ENCODE results near the gene ERP44. TPM values are rescaled to one million over a fixed set of nuclear protein-coding genes. Genes with fewer than 3 reads are reported as not detected.

ERP44 gene
- total RNA-seq, 1 experiment from 2014 or later: 19.5 TPM

DNA sequence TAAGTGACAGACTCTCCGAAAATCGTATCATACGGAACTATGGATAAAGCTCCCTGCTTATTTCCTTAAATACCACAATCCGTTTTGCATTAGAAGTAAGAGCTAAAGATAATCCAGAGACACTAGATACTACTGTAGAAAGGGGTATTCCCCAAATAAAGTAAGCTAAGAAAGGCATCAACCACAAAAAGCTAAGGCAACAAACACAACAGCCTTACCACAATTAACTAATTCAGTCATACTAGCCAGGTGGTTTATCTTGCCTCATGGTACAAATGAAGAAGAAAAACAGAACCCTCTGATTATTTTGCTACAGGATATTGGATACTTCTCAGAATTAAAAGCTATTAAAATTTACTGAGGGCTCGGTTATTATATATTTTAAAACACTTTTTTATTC, 14.1 kb downstream of the ERP44 start:
- intact Hi-C loops (cut with micrococcal nuclease; ENCODE audit: unreplicated experiment): no loop called here

GRCh38 chr9:100084128-100084453, 14.7 kb downstream of the ERP44 start:
- H3K27ac ChIP-seq: no peak overlapping the region
- H3K4me3 ChIP-seq: no peak overlapping the region
- no peak overlapping the region for H2AFZ ChIP-seq
- intact Hi-C loops (cut with micrococcal nuclease; ENCODE audit: unreplicated experiment): no loop called here
- no peak for TF ChIP-seq EZH2 (IDR thresholded peaks at IDR 0.05; ENCODE audit: low read depth)
- TF ChIP-seq, protein P1, sequence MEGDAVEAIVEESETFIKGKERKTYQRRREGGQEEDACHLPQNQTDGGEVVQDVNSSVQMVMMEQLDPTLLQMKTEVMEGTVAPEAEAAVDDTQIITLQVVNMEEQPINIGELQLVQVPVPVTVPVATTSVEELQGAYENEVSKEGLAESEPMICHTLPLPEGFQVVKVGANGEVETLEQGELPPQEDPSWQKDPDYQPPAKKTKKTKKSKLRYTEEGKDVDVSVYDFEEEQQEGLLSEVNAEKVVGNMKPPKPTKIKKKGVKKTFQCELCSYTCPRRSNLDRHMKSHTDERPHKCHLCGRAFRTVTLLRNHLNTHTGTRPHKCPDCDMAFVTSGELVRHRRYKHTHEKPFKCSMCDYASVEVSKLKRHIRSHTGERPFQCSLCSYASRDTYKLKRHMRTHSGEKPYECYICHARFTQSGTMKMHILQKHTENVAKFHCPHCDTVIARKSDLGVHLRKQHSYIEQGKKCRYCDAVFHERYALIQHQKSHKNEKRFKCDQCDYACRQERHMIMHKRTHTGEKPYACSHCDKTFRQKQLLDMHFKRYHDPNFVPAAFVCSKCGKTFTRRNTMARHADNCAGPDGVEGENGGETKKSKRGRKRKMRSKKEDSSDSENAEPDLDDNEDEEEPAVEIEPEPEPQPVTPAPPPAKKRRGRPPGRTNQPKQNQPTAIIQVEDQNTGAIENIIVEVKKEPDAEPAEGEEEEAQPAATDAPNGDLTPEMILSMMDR (conservative IDR thresholded peaks at IDR 0.05): no peak
- H4K20me1 ChIP-seq (ENCODE audit: insufficient read depth): peaks cover 82% of the 10 kb centered on the region
- H3K9me3 ChIP-seq (ENCODE audit: insufficient read depth, low read depth): no peaks in the 10 kb centered on the region
- H3K4me1 ChIP-seq (replicated peaks; ENCODE audit: insufficient read depth): 0 out of 2 replicates have a peak, but pooled peaks cover 6% of the 10 kb centered on the region
- no peaks in the 10 kb centered on the region for H3K9me2 ChIP-seq (ENCODE audit: insufficient read depth)
- BruUV-seq (replicated peaks): no TSS peak
- H3K36me3 ChIP-seq (ENCODE audit: low read depth): no peaks in the 10 kb centered on the region
- DNase-seq: no peak
- H3K79me2 ChIP-seq (ENCODE audit: low read depth): peaks cover 82% of the 10 kb centered on the region
- no peaks in the 10 kb centered on the region; the same call in 1 of the 2 replicates for H3F3A ChIP-seq (ENCODE audit: insufficient read depth, low read depth)
- no peaks in the 10 kb centered on the region for H3K27me3 ChIP-seq (ENCODE audit: insufficient read depth, low read depth)
- ChIA-PET POLR2A (ENCODE audit: unreplicated experiment) (no interaction called here), CTCF (no interaction called here)
- no peak overlapping the region for H3K4me2 ChIP-seq

More for the DNA sequence above, 14.1 kb downstream of the ERP44 start:
- CTCF ChIA-PET: no interaction called here
- Histone ChIP-seq H3K27me3 (ENCODE audit: insufficient read depth, low read depth) (no peaks in the 10 kb centered on the region), H3K9me3 (ENCODE audit: insufficient read depth, low read depth) (no peaks in the 10 kb centered on the region), H3K4me1 (replicated peaks; ENCODE audit: insufficient read depth) (0 out of 2 replicates have a peak, but pooled peaks cover 6% of the 10 kb centered on the region), H3K36me3 (ENCODE audit: low read depth) (no peaks in the 10 kb centered on the region), H3F3A (ENCODE audit: insufficient read depth, low read depth) (no peaks in the 10 kb centered on the region; the same call in 1 of the 2 replicates), H3K9me2 (ENCODE audit: insufficient read depth) (no peaks in the 10 kb centered on the region), H4K20me1 (ENCODE audit: insufficient read depth) (peaks cover 83% of the 10 kb centered on the region), H3K27ac (no peak overlapping the region), H3K79me2 (ENCODE audit: low read depth) (peaks cover 88% of the 10 kb centered on the region), H3K4me2 (no peak overlapping the region), H2AFZ (no peak overlapping the region), H3K4me3 (no peak overlapping the region)
- no TSS peak for BruUV-seq (replicated peaks)
- TF ChIP-seq, protein P1 (conservative IDR thresholded peaks at IDR 0.05): no peak
- no peak for TF ChIP-seq EZH2 (IDR thresholded peaks at IDR 0.05; ENCODE audit: low read depth)
- no peak for DNase-seq
- POLR2A ChIA-PET (ENCODE audit: unreplicated experiment): no interaction called here

- H3K27me3 ChIP-seq (ENCODE audit: insufficient read depth, low read depth): no peaks in the 10 kb centered on the region
- no peak overlapping the region for H3K4me2 ChIP-seq
- ChIA-PET CTCF (no interaction called here), POLR2A (ENCODE audit: unreplicated experiment) (no interaction called here)
- H2AFZ ChIP-seq: no peak overlapping the region
- intact Hi-C loops (cut with micrococcal nuclease; ENCODE audit: unreplicated experiment): no loop called here
- H3K4me3 ChIP-seq: no peak overlapping the region
- no peaks in the 10 kb centered on the region for H3K36me3 ChIP-seq (ENCODE audit: low read depth)
- H3K4me1 ChIP-seq (replicated peaks; ENCODE audit: insufficient read depth): 0 out of 2 replicates have a peak, but pooled peaks cover 6% of the 10 kb centered on the region
- no peak for TF ChIP-seq EZH2 (IDR thresholded peaks at IDR 0.05; ENCODE audit: low read depth)
- TF ChIP-seq, protein P1 (conservative IDR thresholded peaks at IDR 0.05): no peak
- H3K9me2 ChIP-seq (ENCODE audit: insufficient read depth): no peaks in the 10 kb centered on the region
- peaks cover 77% of the 10 kb centered on the region for H4K20me1 ChIP-seq (ENCODE audit: insufficient read depth)
- H3K27ac ChIP-seq: no peak overlapping the region
- no TSS peak for BruUV-seq (replicated peaks)
- H3K79me2 ChIP-seq (ENCODE audit: low read depth): peaks cover 79% of the 10 kb centered on the region
- no peaks in the 10 kb centered on the region for H3K9me3 ChIP-seq (ENCODE audit: insufficient read depth, low read depth)
- H3F3A ChIP-seq (ENCODE audit: insufficient read depth, low read depth): no peaks in the 10 kb centered on the region; the same call in 1 of the 2 replicates
- no peak for DNase-seq
Observed at GRCh38 chr9:100083448-100084127, 15.2 kb downstream of the ERP44 start.

All from PC-9 (cell line).